Activated CD4-positive, alpha-beta T cell treated with anti-CD3 and anti-CD28 coated beads, Interleukin-10, Interleukin-2, amounts not matched to agents 100 ng/mL and 50 ng/mL, durations not matched to agents 16 hours and 8 hours (primary cell): ENCODE results near the gene POLR3GL.

Source experiments
- DNase-seq: peaks from one replicate; pipeline ENCODE4 v3.0.0-alpha.2; 2020

POLR3GL gene

GRCh38 chr1:145977486-145978470, 13.3 kb downstream of the POLR3GL start:
- DNase-seq = peak; percentile 88

- DNase-seq = no peak
Observed at GRCh38 chr1:145978471-145978853, 14.0 kb downstream of the POLR3GL start.

- DNase-seq = peak; percentile 97
Observed at GRCh38 chr1:145978854-145979745, 14.6 kb downstream of the POLR3GL start.

GRCh38 chr1:145979746-145980456, 15.4 kb downstream of the POLR3GL start:
- DNase-seq = peak; percentile 63

- DNase-seq = no peak
Observed at GRCh38 chr1:145980457-145980994, 16.0 kb downstream of the POLR3GL start.

GRCh38 chr1:145982010-145982723, 17.7 kb downstream of the POLR3GL start:
- DNase-seq = no peak

- no peak for DNase-seq
Observed at GRCh38 chr1:145983206-145983675, 18.8 kb downstream of the POLR3GL start.

- peak; percentile 43 for DNase-seq
Observed at GRCh38 chr1:145983960-145984830, 19.7 kb downstream of the POLR3GL start.

GRCh38 chr1:145985129-145985501, 20.6 kb downstream of the POLR3GL start:
- DNase-seq = no peak

GRCh38 chr1:145985502-145986439, 21.3 kb downstream of the POLR3GL start:
- DNase-seq = no peak

- no peak for DNase-seq
Observed at GRCh38 chr1:145986551-145986950, 22.1 kb downstream of the POLR3GL start.

- DNase-seq = no peak
Observed at GRCh38 chr1:145987926-145988325, 23.4 kb downstream of the POLR3GL start.

GRCh38 chr1:145988773-145989172, 24.3 kb downstream of the POLR3GL start:
- DNase-seq = no peak

GRCh38 chr1:145990249-145990855, 25.9 kb downstream of the POLR3GL start:
- no peak for DNase-seq

- no peak for DNase-seq
Observed at GRCh38 chr1:145991735-145992412, 27.4 kb downstream of the POLR3GL start.

- no peak for DNase-seq
Observed at GRCh38 chr1:145992502-145992936, 28.0 kb downstream of the POLR3GL start.

- DNase-seq = no peak
Observed at GRCh38 chr1:145992958-145993617, 28.6 kb downstream of the POLR3GL start.
